ENCODE data around the gene NCOA1.

The NCOA1 gene

DNA sequence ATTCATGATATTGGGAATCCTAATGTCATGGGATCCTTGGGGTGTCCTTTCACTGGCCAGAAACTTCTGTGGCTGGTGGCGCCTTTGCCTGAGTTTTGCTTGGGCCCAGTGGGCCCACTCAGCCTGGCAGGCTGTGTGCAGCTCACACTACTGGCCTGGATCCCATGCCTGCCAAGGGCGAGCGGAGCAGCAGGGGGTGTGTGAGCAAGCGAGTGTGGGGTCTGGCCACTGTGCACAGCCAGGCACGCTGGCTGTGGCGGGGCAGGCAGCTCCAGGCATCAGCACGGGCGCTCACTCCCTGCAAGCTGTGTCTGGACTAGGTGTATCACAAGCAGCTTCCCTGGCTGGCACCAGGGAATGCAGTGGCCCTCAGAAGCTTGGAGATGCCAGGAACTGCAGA lies 74.5 kb downstream of the NCOA1 start:
- no peak for ATAC-seq
- TF ChIP-seq ZC3H10 (CRISPR knock-in tag; IDR thresholded peaks at IDR 0.05) (no peak), TCF4 (CRISPR knock-in tag; IDR thresholded peaks at IDR 0.05; ENCODE audit: borderline replicate concordance) (no peak), OSR1 (CRISPR knock-in tag; IDR thresholded peaks at IDR 0.05) (no peak), GLIS3 (CRISPR knock-in tag; IDR thresholded peaks at IDR 0.05) (no peak), BACH2 (CRISPR knock-in tag; IDR thresholded peaks at IDR 0.05; ENCODE audit: borderline replicate concordance) (no peak), ZNF565 (CRISPR knock-in tag; conservative IDR thresholded peaks at IDR 0.05; ENCODE audit: low read depth) (no peak), ESRRG (CRISPR knock-in tag; IDR thresholded peaks at IDR 0.05) (no peak), ZFP30 (CRISPR knock-in tag; IDR thresholded peaks at IDR 0.05) (no peak), ZFP3 (CRISPR knock-in tag; IDR thresholded peaks at IDR 0.05) (no peak), RARB (CRISPR knock-in tag; IDR thresholded peaks at IDR 0.05) (no peak), CSDC2 (CRISPR knock-in tag; IDR thresholded peaks at IDR 0.05) (no peak), SNAI2 (CRISPR knock-in tag; IDR thresholded peaks at IDR 0.05) (no peak)
- TF ChIP-seq, protein P1, sequence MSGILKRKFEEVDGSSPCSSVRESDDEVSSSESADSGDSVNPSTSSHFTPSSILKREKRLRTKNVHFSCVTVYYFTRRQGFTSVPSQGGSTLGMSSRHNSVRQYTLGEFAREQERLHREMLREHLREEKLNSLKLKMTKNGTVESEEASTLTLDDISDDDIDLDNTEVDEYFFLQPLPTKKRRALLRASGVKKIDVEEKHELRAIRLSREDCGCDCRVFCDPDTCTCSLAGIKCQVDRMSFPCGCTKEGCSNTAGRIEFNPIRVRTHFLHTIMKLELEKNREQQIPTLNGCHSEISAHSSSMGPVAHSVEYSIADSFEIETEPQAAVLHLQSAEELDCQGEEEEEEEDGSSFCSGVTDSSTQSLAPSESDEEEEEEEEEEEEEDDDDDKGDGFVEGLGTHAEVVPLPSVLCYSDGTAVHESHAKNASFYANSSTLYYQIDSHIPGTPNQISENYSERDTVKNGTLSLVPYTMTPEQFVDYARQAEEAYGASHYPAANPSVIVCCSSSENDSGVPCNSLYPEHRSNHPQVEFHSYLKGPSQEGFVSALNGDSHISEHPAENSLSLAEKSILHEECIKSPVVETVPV (CRISPR knock-in tag; IDR thresholded peaks at IDR 0.05) = no peak
- TF ChIP-seq, protein P2, sequence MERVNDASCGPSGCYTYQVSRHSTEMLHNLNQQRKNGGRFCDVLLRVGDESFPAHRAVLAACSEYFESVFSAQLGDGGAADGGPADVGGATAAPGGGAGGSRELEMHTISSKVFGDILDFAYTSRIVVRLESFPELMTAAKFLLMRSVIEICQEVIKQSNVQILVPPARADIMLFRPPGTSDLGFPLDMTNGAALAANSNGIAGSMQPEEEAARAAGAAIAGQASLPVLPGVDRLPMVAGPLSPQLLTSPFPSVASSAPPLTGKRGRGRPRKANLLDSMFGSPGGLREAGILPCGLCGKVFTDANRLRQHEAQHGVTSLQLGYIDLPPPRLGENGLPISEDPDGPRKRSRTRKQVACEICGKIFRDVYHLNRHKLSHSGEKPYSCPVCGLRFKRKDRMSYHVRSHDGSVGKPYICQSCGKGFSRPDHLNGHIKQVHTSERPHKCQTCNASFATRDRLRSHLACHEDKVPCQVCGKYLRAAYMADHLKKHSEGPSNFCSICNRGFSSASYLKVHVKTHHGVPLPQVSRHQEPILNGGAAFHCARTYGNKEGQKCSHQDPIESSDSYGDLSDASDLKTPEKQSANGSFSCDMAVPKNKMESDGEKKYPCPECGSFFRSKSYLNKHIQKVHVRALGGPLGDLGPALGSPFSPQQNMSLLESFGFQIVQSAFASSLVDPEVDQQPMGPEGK (CRISPR knock-in tag; IDR thresholded peaks at IDR 0.05; ENCODE audit: borderline replicate concordance) = no peak
- TF ChIP-seq, protein P3, sequence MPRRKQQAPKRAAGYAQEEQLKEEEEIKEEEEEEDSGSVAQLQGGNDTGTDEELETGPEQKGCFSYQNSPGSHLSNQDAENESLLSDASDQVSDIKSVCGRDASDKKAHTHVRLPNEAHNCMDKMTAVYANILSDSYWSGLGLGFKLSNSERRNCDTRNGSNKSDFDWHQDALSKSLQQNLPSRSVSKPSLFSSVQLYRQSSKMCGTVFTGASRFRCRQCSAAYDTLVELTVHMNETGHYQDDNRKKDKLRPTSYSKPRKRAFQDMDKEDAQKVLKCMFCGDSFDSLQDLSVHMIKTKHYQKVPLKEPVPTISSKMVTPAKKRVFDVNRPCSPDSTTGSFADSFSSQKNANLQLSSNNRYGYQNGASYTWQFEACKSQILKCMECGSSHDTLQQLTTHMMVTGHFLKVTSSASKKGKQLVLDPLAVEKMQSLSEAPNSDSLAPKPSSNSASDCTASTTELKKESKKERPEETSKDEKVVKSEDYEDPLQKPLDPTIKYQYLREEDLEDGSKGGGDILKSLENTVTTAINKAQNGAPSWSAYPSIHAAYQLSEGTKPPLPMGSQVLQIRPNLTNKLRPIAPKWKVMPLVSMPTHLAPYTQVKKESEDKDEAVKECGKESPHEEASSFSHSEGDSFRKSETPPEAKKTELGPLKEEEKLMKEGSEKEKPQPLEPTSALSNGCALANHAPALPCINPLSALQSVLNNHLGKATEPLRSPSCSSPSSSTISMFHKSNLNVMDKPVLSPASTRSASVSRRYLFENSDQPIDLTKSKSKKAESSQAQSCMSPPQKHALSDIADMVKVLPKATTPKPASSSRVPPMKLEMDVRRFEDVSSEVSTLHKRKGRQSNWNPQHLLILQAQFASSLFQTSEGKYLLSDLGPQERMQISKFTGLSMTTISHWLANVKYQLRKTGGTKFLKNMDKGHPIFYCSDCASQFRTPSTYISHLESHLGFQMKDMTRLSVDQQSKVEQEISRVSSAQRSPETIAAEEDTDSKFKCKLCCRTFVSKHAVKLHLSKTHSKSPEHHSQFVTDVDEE (CRISPR knock-in tag; IDR thresholded peaks at IDR 0.05) = no peak
- TF ChIP-seq, protein P4, sequence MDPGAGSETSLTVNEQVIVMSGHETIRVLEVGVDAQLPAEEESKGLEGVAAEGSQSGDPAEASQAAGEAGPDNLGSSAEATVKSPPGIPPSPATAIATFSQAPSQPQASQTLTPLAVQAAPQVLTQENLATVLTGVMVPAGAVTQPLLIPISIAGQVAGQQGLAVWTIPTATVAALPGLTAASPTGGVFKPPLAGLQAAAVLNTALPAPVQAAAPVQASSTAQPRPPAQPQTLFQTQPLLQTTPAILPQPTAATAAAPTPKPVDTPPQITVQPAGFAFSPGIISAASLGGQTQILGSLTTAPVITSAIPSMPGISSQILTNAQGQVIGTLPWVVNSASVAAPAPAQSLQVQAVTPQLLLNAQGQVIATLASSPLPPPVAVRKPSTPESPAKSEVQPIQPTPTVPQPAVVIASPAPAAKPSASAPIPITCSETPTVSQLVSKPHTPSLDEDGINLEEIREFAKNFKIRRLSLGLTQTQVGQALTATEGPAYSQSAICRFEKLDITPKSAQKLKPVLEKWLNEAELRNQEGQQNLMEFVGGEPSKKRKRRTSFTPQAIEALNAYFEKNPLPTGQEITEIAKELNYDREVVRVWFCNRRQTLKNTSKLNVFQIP (CRISPR knock-in tag; IDR thresholded peaks at IDR 0.05; ENCODE audit: borderline replicate concordance, low read depth) = no peak
- TF ChIP-seq, protein P5, sequence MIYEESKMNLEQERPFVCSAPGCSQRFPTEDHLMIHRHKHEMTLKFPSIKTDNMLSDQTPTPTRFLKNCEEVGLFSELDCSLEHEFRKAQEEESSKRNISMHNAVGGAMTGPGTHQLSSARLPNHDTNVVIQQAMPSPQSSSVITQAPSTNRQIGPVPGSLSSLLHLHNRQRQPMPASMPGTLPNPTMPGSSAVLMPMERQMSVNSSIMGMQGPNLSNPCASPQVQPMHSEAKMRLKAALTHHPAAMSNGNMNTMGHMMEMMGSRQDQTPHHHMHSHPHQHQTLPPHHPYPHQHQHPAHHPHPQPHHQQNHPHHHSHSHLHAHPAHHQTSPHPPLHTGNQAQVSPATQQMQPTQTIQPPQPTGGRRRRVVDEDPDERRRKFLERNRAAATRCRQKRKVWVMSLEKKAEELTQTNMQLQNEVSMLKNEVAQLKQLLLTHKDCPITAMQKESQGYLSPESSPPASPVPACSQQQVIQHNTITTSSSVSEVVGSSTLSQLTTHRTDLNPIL (CRISPR knock-in tag; IDR thresholded peaks at IDR 0.05; ENCODE audit: low read depth) = no peak

DNA sequence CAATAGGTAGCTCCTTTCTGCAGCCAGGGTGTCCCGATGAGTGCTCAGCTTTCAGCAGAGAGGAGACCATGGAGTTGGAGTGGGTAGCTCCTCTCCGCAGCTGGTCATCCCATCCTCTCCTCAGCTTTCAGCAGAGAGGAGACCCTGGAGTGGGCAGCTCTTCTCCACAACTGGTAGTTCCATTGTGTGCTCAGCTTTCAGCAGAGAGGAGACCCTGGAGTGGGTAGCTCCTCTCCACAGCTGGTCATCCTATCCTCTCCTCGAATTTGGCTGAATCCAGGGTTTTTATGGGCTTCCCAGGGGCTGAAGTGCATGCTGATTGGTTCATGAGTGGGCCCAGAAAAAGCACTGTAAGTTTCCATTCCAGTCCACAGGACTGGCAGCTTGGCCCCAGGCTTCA lies 75.2 kb downstream of the NCOA1 start:
- ATAC-seq = no peak
- no peak for TF ChIP-seq RARB (CRISPR knock-in tag; IDR thresholded peaks at IDR 0.05)
- TF ChIP-seq ZNF8 (CRISPR knock-in tag; IDR thresholded peaks at IDR 0.05) = no peak
- TF ChIP-seq ZFP30 (CRISPR knock-in tag; IDR thresholded peaks at IDR 0.05) = no peak
- TF ChIP-seq CSDC2 (CRISPR knock-in tag; IDR thresholded peaks at IDR 0.05) = no peak
- no peak for TF ChIP-seq PPARA (CRISPR knock-in tag; IDR thresholded peaks at IDR 0.05; ENCODE audit: borderline replicate concordance)
- no peak for TF ChIP-seq ZNF70 (CRISPR knock-in tag; IDR thresholded peaks at IDR 0.05)
- no peak for TF ChIP-seq TCF4 (CRISPR knock-in tag; IDR thresholded peaks at IDR 0.05; ENCODE audit: borderline replicate concordance)
- TF ChIP-seq ZFP3 (CRISPR knock-in tag; IDR thresholded peaks at IDR 0.05) = no peak
- TF ChIP-seq, protein P3 (CRISPR knock-in tag; IDR thresholded peaks at IDR 0.05) = no peak

All from SK-N-SH treated with all-trans-retinoic acid at 6 μM for 48 hours (cell line).